Endodermal cell (in vitro differentiated cells): ENCODE data around the gene GRK6. TPM values are rescaled to one million over a fixed set of nuclear protein-coding genes. Genes with fewer than 3 reads are reported as not detected.

ENCODE experiments used
- DNase-seq: peaks from one replicate; pipeline ENCODE4 v3.0.0-alpha.2; 2017
- H3K27ac ChIP-seq: 2 replicates; pipeline ENCODE4 v1.5.1; 2013; ENCODE audit warnings: mild to moderate bottlenecking, low read depth, low read length, moderate library complexity
- H3K27me3 ChIP-seq: 2 replicates; pipeline ENCODE4 v1.6.1; 2013; ENCODE audit warnings: mild to moderate bottlenecking, low read length, moderate library complexity; ENCODE audit not compliant: insufficient read depth, control insufficient read depth, poor library complexity, severe bottlenecking
- H3K36me3 ChIP-seq: 2 replicates; pipeline ENCODE4 v1.7.0; 2013; ENCODE audit warnings: mild to moderate bottlenecking, low read length, moderate library complexity; ENCODE audit not compliant: control insufficient read depth, insufficient read depth
- H3K4me1 ChIP-seq: one replicate; pipeline ENCODE4 v1.7.0; 2013; ENCODE audit warnings: low read length; ENCODE audit not compliant: control insufficient read depth, insufficient read depth
- H3K4me3 ChIP-seq: 2 replicates; pipeline ENCODE4 v1.5.1; 2013; ENCODE audit warnings: mild to moderate bottlenecking, low read length, moderate library complexity
- H3K9ac ChIP-seq: 2 replicates; pipeline ENCODE4 v1.6.1; 2013; ENCODE audit warnings: mild to moderate bottlenecking, low read length, moderate library complexity; ENCODE audit not compliant: poor library complexity, severe bottlenecking; ENCODE audit errors: extremely low read depth
- H3K9me3 ChIP-seq: 2 replicates; pipeline ENCODE4 v1.6.1; 2013; ENCODE audit warnings: mild to moderate bottlenecking, low read length, moderate library complexity; ENCODE audit not compliant: control insufficient read depth
- H3K27ac Mint-ChIP-seq: 2 replicates; pipeline ENCODE4 v1.8.0; 2020; ENCODE audit warnings: mixed read lengths
- H3K27me3 Mint-ChIP-seq: 2 replicates; pipeline ENCODE4 v1.8.0; 2021; ENCODE audit warnings: mild to moderate bottlenecking, mixed read lengths; ENCODE audit not compliant: insufficient read depth
- H3K36me3 Mint-ChIP-seq: 2 replicates; pipeline ENCODE4 v1.8.0; 2020; ENCODE audit warnings: low read depth, mixed read lengths
- H3K4me1 Mint-ChIP-seq: 2 replicates; pipeline ENCODE4 v1.8.0; 2020; ENCODE audit warnings: mixed read lengths
- H3K4me3 Mint-ChIP-seq: 2 replicates; pipeline ENCODE4 v1.8.0; 2020; ENCODE audit warnings: mild to moderate bottlenecking, moderate library complexity, mixed read lengths
- H3K9me3 Mint-ChIP-seq: 2 replicates; pipeline ENCODE4 v1.8.0; 2020; ENCODE audit warnings: mild to moderate bottlenecking, mixed read lengths
- WGBS, 2 experiments: methylation state at CpG; one replicate each; pipeline versions ENCODE4 v1.1.5 to v1.1.7; 2013; ENCODE audit warnings: missing lambda C conversion rate in 2 of 2, mixed read lengths in 1 of 2; ENCODE audit not compliant: insufficient coverage in 1 of 2, insufficient read length in 1 of 2; 5-methylcytosine and 5-hydroxymethylcytosine counted together
- total RNA-seq, 2 donors: library from RNA; stranded (reverse); fragmentation: NEBNext Ultra II Directional in 1 of 2; extraction: Animal tissue kit (Norgen Biotek cat#: 25700) in 1 of 2; gene quantifications; 2 replicates in 1 of 2; 3 replicates in 1 of 2; pipeline ENCODE4 v1.2.1, GENCODE V29; 2021
- TF ChIP-seq, protein P1 (sequence below): fragments of 200-600 bp; sonication (generic); conservative IDR thresholded peaks from 2 replicates; pipeline ENCODE4 v1.5.0; 2021; ENCODE audit warnings: antibody characterized with exemption, mild to moderate bottlenecking

The GRK6 gene
- total RNA-seq, 2 donors from 2014 or later, result 51.6 to 66.8 TPM

GRCh38 chr5:177386542-177386941, 39.9 kb upstream of the GRK6 start:
- no peak overlapping the region for H3K4me3 Mint-ChIP-seq
- no peak overlapping the region for H3K27ac ChIP-seq
- 90 to 92% methylated on average over 7 to 8 of the region's 8 CpGs for WGBS, 2 experiments
- TF ChIP-seq, protein P1, sequence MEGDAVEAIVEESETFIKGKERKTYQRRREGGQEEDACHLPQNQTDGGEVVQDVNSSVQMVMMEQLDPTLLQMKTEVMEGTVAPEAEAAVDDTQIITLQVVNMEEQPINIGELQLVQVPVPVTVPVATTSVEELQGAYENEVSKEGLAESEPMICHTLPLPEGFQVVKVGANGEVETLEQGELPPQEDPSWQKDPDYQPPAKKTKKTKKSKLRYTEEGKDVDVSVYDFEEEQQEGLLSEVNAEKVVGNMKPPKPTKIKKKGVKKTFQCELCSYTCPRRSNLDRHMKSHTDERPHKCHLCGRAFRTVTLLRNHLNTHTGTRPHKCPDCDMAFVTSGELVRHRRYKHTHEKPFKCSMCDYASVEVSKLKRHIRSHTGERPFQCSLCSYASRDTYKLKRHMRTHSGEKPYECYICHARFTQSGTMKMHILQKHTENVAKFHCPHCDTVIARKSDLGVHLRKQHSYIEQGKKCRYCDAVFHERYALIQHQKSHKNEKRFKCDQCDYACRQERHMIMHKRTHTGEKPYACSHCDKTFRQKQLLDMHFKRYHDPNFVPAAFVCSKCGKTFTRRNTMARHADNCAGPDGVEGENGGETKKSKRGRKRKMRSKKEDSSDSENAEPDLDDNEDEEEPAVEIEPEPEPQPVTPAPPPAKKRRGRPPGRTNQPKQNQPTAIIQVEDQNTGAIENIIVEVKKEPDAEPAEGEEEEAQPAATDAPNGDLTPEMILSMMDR, result no peak
- no peaks in the 10 kb centered on the region for H3K9me3 Mint-ChIP-seq
- no peaks in the 10 kb centered on the region for H3K9me3 ChIP-seq
- H3K27me3 ChIP-seq, result peaks cover 17% of the 10 kb centered on the region
- H3K27ac Mint-ChIP-seq, result no peak overlapping the region
- peaks cover 2% of the 10 kb centered on the region for H3K4me1 Mint-ChIP-seq
- no peaks in the 10 kb centered on the region for H3K36me3 Mint-ChIP-seq
- no peak for DNase-seq
- no peak overlapping the region for H3K4me3 ChIP-seq
- no peaks in the 10 kb centered on the region for H3K36me3 ChIP-seq
- peaks cover 47% of the 10 kb centered on the region for H3K27me3 Mint-ChIP-seq
- no peaks in the 10 kb centered on the region for H3K4me1 ChIP-seq
- H3K9ac ChIP-seq, result no peak overlapping the region

GRCh38 chr5:177387405-177387804, 39.1 kb upstream of the GRK6 start:
- 93 to 98% methylated on average over 13 to 14 of the region's 14 CpGs for WGBS, 2 experiments
- H3K27me3 ChIP-seq, result peaks cover 17% of the 10 kb centered on the region
- H3K36me3 ChIP-seq, result no peaks in the 10 kb centered on the region
- no peaks in the 10 kb centered on the region for H3K9me3 ChIP-seq
- Mint-ChIP-seq H3K4me3 (no peak overlapping the region), H3K36me3 (no peaks in the 10 kb centered on the region), H3K27ac (no peak overlapping the region), H3K9me3 (no peaks in the 10 kb centered on the region), H3K27me3 (peaks cover 50% of the 10 kb centered on the region), H3K4me1 (peaks cover 2% of the 10 kb centered on the region)
- H3K4me3 ChIP-seq, result no peak overlapping the region
- no peak overlapping the region for H3K9ac ChIP-seq
- H3K27ac ChIP-seq, result no peak overlapping the region
- TF ChIP-seq, protein P1, result no peak
- DNase-seq, result no peak
- H3K4me1 ChIP-seq, result no peaks in the 10 kb centered on the region

GRCh38 chr5:177388521-177389052, 37.9 kb upstream of the GRK6 start:
- Mint-ChIP-seq H3K27me3 (peaks cover 51% of the 10 kb centered on the region), H3K9me3 (no peaks in the 10 kb centered on the region), H3K36me3 (no peaks in the 10 kb centered on the region), H3K27ac (no peak overlapping the region), H3K4me1 (peaks cover 4% of the 10 kb centered on the region), H3K4me3 (no peak overlapping the region)
- no peak overlapping the region for H3K9ac ChIP-seq
- H3K36me3 ChIP-seq, result no peaks in the 10 kb centered on the region
- H3K9me3 ChIP-seq, result no peaks in the 10 kb centered on the region
- no peaks in the 10 kb centered on the region for H3K4me1 ChIP-seq
- H3K4me3 ChIP-seq, result no peak overlapping the region
- WGBS, 2 experiments, result 89 to 98% methylated on average over 8 to 10 of the region's 10 CpGs
- TF ChIP-seq, protein P1, result no peak
- DNase-seq, result no peak
- peaks cover 17% of the 10 kb centered on the region for H3K27me3 ChIP-seq
- no peak overlapping the region for H3K27ac ChIP-seq
